IPS-NIHi7 (cell line): Measurements from ENCODE around the gene WDR38.
A peak's percentile ranks its signal among the peaks of the same experiment; 100 is the strongest.
"Not testable (repeated sequence)": the region's sequence is repeated elsewhere in the genome, so short reads cannot be mapped to it uniquely, and the experiment has no call there.

Experiments used
- DNase-seq: peaks from one replicate; pipeline ENCODE4 v3.0.0; 2012; ENCODE audit warnings: mixed read lengths; ENCODE audit errors: extremely low spot score

Gene WDR38

GRCh38 chr9:124831642-124832364 is 21.5 kb upstream of the WDR38 start:
- DNase-seq = no peak

- no peak for DNase-seq
Observed at GRCh38 chr9:124834591-124834990, 18.7 kb upstream of the WDR38 start.

- DNase-seq = no peak
Observed at GRCh38 chr9:124835026-124835557, 18.2 kb upstream of the WDR38 start.

GRCh38 chr9:124838132-124838531 is 15.1 kb upstream of the WDR38 start:
- DNase-seq = not testable (repeated sequence)

- DNase-seq = not testable (repeated sequence)
Observed at GRCh38 chr9:124838567-124839275, 14.5 kb upstream of the WDR38 start.

- peak; percentile 88 for DNase-seq
Observed at GRCh38 chr9:124839612-124840299, 13.5 kb upstream of the WDR38 start.

GRCh38 chr9:124840300-124840833 is 12.9 kb upstream of the WDR38 start:
- no peak for DNase-seq

GRCh38 chr9:124841075-124841821 is 12.0 kb upstream of the WDR38 start:
- no peak for DNase-seq

GRCh38 chr9:124843456-124844034 is 9.7 kb upstream of the WDR38 start:
- no peak for DNase-seq

- no peak for DNase-seq
Observed at GRCh38 chr9:124844291-124844690, 9.0 kb upstream of the WDR38 start.

- DNase-seq = not testable (repeated sequence)
Observed at GRCh38 chr9:124846467-124846866, 6.8 kb upstream of the WDR38 start.

- no peak for DNase-seq
Observed at GRCh38 chr9:124846969-124847368, 6.3 kb upstream of the WDR38 start.

GRCh38 chr9:124849801-124850200 is 3.5 kb upstream of the WDR38 start:
- DNase-seq = no peak

- DNase-seq = no peak
Observed at GRCh38 chr9:124852121-124852828, 985 bp upstream of the WDR38 start.

- no peak for DNase-seq
Observed at GRCh38 chr9:124853605-124854143, 414 bp downstream of the WDR38 start.

GRCh38 chr9:124854161-124854560 is 901 bp downstream of the WDR38 start:
- DNase-seq = no peak

- DNase-seq = no peak
Observed at GRCh38 chr9:124854822-124855221, 1.6 kb downstream of the WDR38 start.

- no peak for DNase-seq
Observed at GRCh38 chr9:124855566-124855943, 2.3 kb downstream of the WDR38 start.

- DNase-seq = peak; percentile 82
Observed at GRCh38 chr9:124855944-124856765, 2.9 kb downstream of the WDR38 start.
